HepG2 (cell line): ENCODE data around the gene NHERF2. TPM values are rescaled to one million over a fixed set of nuclear protein-coding genes. Genes with fewer than 3 reads are reported as not detected.

Source experiments
- ATAC-seq: fragments of 200-7000 bp; cut with Tn5 transposase; 3 replicates; pipeline ENCODE4 v1.9.1; 2020; ENCODE audit warnings: mild to moderate bottlenecking, moderate library complexity
- BruUV-seq: library from RNA; stranded (reverse); fragments of 400-500 nt; replicated peaks from 2 replicates; lab custom pipeline; 2021; lab: Mats Ljungman, UMichigan
- CTCF ChIA-PET: fragments of 300-600 bp; formaldehyde crosslinking; extraction: SDS; loops from one replicate; lab custom pipeline; 2021; ENCODE audit warnings: low total read pairs, inconsistent platforms, low intra/inter-chr PET ratio; lab: Yijun Ruan, JAX
- POLR2A ChIA-PET: fragments of 350-600 bp; sonication (Branson Sonifier 250); formaldehyde crosslinking; loops from one replicate; lab custom pipeline; 2020; ENCODE audit warnings: antibody characterized with exemption, inconsistent platforms; lab: Yijun Ruan, JAX
- DNase-seq: peaks from one replicate; pipeline ENCODE4 v3.0.0-alpha.2; 2015; ENCODE audit warnings: low spot score
- FAIRE-seq: peaks from 3 replicates; lab custom pipeline; 2011; peaks lifted over from hg19 to GRCh38; lab: Jason Lieb, UNC
- H2AFZ ChIP-seq: one replicate; pipeline ENCODE4 v1.6.1; 2011; ENCODE audit warnings: low read length, inconsistent platforms
- H3K27ac ChIP-seq: fragments of 300-600 bp; 3 replicates; pipeline ENCODE4 v1.8.0; 2011; ENCODE audit warnings: mixed run types, mild to moderate bottlenecking, mixed read lengths, low read length, inconsistent platforms; ENCODE audit not compliant: insufficient read depth; ENCODE audit errors: extremely low read length
- H3K27me3 ChIP-seq, 2 experiments: fragments of 200-600 bp in 1 of 2; 2 replicates in 1 of 2; 3 replicates in 1 of 2; pipeline versions ENCODE4 v1.6.0 to v1.8.0; 2011; ENCODE audit warnings: low read length in 2 of 2, mild to moderate bottlenecking in 2 of 2, moderate library complexity in 2 of 2, inconsistent platforms in 1 of 2; ENCODE audit not compliant: insufficient read depth in 2 of 2, control insufficient read depth in 1 of 2
- H3K36me3 ChIP-seq, 2 experiments: fragments of 200-600 bp in 1 of 2; replicated peaks in 1 of 2; 2 replicates in 1 of 2; 3 replicates in 1 of 2; pipeline versions ENCODE4 v1.5.1 to v1.8.0; 2011; ENCODE audit warnings: low read length in 2 of 2, inconsistent platforms in 1 of 2; ENCODE audit not compliant: insufficient read depth in 2 of 2, control insufficient read depth in 1 of 2
- H3K4me1 ChIP-seq: 2 replicates; pipeline ENCODE4 v1.5.1; 2012; ENCODE audit warnings: low read length, inconsistent platforms; ENCODE audit not compliant: insufficient read depth
- H3K4me2 ChIP-seq: 2 replicates; pipeline ENCODE4 v1.6.0; 2011; ENCODE audit warnings: low read depth, low read length, inconsistent platforms
- H3K4me3 ChIP-seq, 3 experiments: fragments of 200-600 bp in 1 of 3; sonication (generic), shearing (Covaris generic) in 1 of 3; replicated peaks in 1 of 3; 2 replicates each; pipeline ENCODE4 v1.5.1; 2011 to 2016; ENCODE audit warnings: low read length in 3 of 3, inconsistent platforms in 2 of 3, low read depth in 2 of 3, mild to moderate bottlenecking in 2 of 3, control low read depth in 1 of 3, mixed read lengths in 1 of 3; ENCODE audit not compliant: insufficient read depth in 1 of 3
- H3K79me2 ChIP-seq: one replicate; pipeline ENCODE4 v1.6.1; 2011; ENCODE audit warnings: low read length, inconsistent platforms; ENCODE audit not compliant: insufficient read depth
- H3K9ac ChIP-seq: 2 replicates; pipeline ENCODE4 v1.6.0; 2011; ENCODE audit warnings: mild to moderate bottlenecking, low read depth, low read length, inconsistent platforms; ENCODE audit not compliant: insufficient read depth
- H3K9me3 ChIP-seq: 2 replicates; pipeline ENCODE4 v1.5.1; 2012; ENCODE audit warnings: mild to moderate bottlenecking, low read length
- H4K20me1 ChIP-seq: 2 replicates; pipeline ENCODE4 v1.6.0; 2011; ENCODE audit warnings: inconsistent platforms, mild to moderate bottlenecking, low read length, moderate library complexity; ENCODE audit not compliant: insufficient read depth
- AGO2 ChIP-seq: fragments of 200-400 bp; formaldehyde crosslinking; optimal IDR thresholded peaks from 2 replicates; pipeline ENCODE3; 2017; ENCODE audit warnings: mild to moderate bottlenecking, low read depth, low read length, moderate library complexity
- FOXP1 ChIP-seq, 2 experiments: fragments of 450-650 bp in 1 of 2; IDR thresholded peaks; 2 replicates each; pipeline ENCODE4 v1.6.1; 2017 to 2018; ENCODE audit warnings: antibody characterized with exemption in 1 of 2
- HNRNPLL ChIP-seq: fragments of 200-400 bp; formaldehyde crosslinking; IDR thresholded peaks from 2 replicates; pipeline ENCODE4 v1.6.1; 2017; ENCODE audit warnings: mild to moderate bottlenecking, low read depth, low read length; ENCODE audit not compliant: poor library complexity, severe bottlenecking
- JARID2 ChIP-seq: sonication (generic); formaldehyde crosslinking; IDR thresholded peaks from 2 replicates; pipeline ENCODE4 v1.8.1; 2023; ENCODE audit warnings: missing genetic modification reagents, inconsistent platforms; ENCODE audit not compliant: insufficient replicate concordance
- MEIS1 ChIP-seq: sonication (generic); formaldehyde crosslinking; IDR thresholded peaks from 2 replicates; pipeline ENCODE4 v1.9.0; 2021; ENCODE audit warnings: mild to moderate bottlenecking, missing genetic modification reagents, moderate library complexity, borderline replicate concordance
- MXD4 ChIP-seq: IDR thresholded peaks from 2 replicates; pipeline ENCODE4 v1.6.1; 2016; ENCODE audit warnings: mild to moderate bottlenecking, missing biosample characterization, missing genetic modification reagents
- STAG1 ChIP-seq: sonication (generic); formaldehyde crosslinking; IDR thresholded peaks from 2 replicates; pipeline ENCODE4 v1.4.0; 2020; ENCODE audit warnings: missing genetic modification reagents
- ZBTB8A ChIP-seq: sonication (generic); formaldehyde crosslinking; IDR thresholded peaks from 2 replicates; pipeline ENCODE4 v1.4.0; 2020; ENCODE audit warnings: mild to moderate bottlenecking, low read depth, missing genetic modification reagents, borderline replicate concordance
- ZNF207 ChIP-seq: fragments of 450-650 bp; IDR thresholded peaks from 2 replicates; pipeline ENCODE4 v1.6.1; 2016; ENCODE audit warnings: antibody characterized with exemption, borderline replicate concordance
- ZNF703 ChIP-seq: sonication (generic); formaldehyde crosslinking; IDR thresholded peaks from 2 replicates; pipeline ENCODE4 v1.5.1; 2020; ENCODE audit warnings: missing genetic modification reagents, mild to moderate bottlenecking, moderate library complexity, borderline replicate concordance
- WGBS: methylation state at CpG from one replicate; pipeline ENCODE4 v1.1.6; 2017; ENCODE audit warnings: low lambda C conversion rate; 5-methylcytosine and 5-hydroxymethylcytosine counted together
- in situ Hi-C: cut with HindIII; loops from 2 replicates; pipeline ENCODE4 v1.10.0; 2017; ENCODE audit warnings: low pct_unique_long_range_greater_than_20kb; ENCODE audit not compliant: extremely low pct_ligation_motif_present
- intact Hi-C: fragments of 100-400 bp; cut with micrococcal nuclease; formaldehyde crosslinking; loops from one replicate; pipeline ENCODE4 v1.10.0; 2022; ENCODE audit not compliant: unreplicated experiment
- polyA plus RNA-seq, 8 experiments: library from polyadenylated mRNA; depleted of rRNA in 3 of 8; stranded (reverse) in 7 of 8; unstranded in 1 of 8; fragments of >200 nt; fragmentation: Illumina TruSeq in 4 of 8; extraction: Trizol in 4 of 8; gene quantifications; 2 replicates each; pipeline versions ENCODE4 v1.2.1 to v1.2.3, GENCODE V29; 2011 to 2016; ENCODE audit warnings: low read depth in 4 of 8, missing spikeins in 1 of 8, mixed read lengths in 1 of 8; ENCODE audit not compliant: insufficient read depth in 1 of 8
- total RNA-seq, 5 experiments: library from RNA; depleted of rRNA; stranded (reverse); fragments of >200 nt; fragmentation: Illumina TruSeq; extraction: Trizol; gene quantifications; 2 replicates each; pipeline ENCODE4 v1.2.3, GENCODE V29; 2016; ENCODE audit warnings: low read depth in 1 of 5
- TF ChIP-seq, protein P1 (sequence below), 2 experiments: sonication (generic) in 1 of 2; formaldehyde crosslinking in 1 of 2; IDR thresholded peaks; 2 replicates each; pipeline versions ENCODE4 v1.6.1 to v1.9.0; 2014 to 2022; ENCODE audit warnings: antibody characterized with exemption in 1 of 2, borderline replicate concordance in 1 of 2, inconsistent platforms in 1 of 2, low read depth in 1 of 2, missing genetic modification reagents in 1 of 2

The NHERF2 gene
- total and polyA plus RNA-seq, 2 of the 13 experiments (the other 11 are each of a cell fraction or from before 2014, with no cell fraction given), result 23.7 to 39.3 TPM

GRCh38 chr16:2063861-2064260 is 37.2 kb downstream of the NHERF2 start:
- no peak for DNase-seq
- Histone ChIP-seq H3K27me3 (no peaks in the 10 kb centered on the region), H3K4me2 (no peak overlapping the region), H3K4me3 (no peak overlapping the region), H3K9me3 (no peaks in the 10 kb centered on the region), H3K9ac (no peak overlapping the region), H3K36me3 (peaks cover 16 to 21% of the 10 kb centered on the region in 2 experiments), H3K4me1 (no peaks in the 10 kb centered on the region), H2AFZ (no peak overlapping the region), H3K27ac (no peak overlapping the region), H3K79me2 (no peaks in the 10 kb centered on the region), H4K20me1 (no peaks in the 10 kb centered on the region)
- CTCF ChIA-PET, result no interaction called here
- intact Hi-C loops (no loop called here), in situ Hi-C loops (no loop called here)
- FAIRE-seq, result no peak
- ATAC-seq, result no peak
- TF ChIP-seq MEIS1 (CRISPR knock-in tag) (no peak), ZBTB8A (no peak), MXD4 (CRISPR knock-in tag) (no peak), JARID2 (CRISPR knock-in tag) (no peak), ZNF207 (no peak), FOXP1 (IDR thresholded peaks at IDR 0.05) (no peak), FOXP1 (CRISPR knock-in tag; IDR thresholded peaks at IDR 0.05) (no peak), HNRNPLL (peak; percentile 35), ZNF703 (no peak), STAG1 (CRISPR knock-in tag) (no peak), AGO2 (peak; percentile 23)
- TF ChIP-seq, protein P1, sequence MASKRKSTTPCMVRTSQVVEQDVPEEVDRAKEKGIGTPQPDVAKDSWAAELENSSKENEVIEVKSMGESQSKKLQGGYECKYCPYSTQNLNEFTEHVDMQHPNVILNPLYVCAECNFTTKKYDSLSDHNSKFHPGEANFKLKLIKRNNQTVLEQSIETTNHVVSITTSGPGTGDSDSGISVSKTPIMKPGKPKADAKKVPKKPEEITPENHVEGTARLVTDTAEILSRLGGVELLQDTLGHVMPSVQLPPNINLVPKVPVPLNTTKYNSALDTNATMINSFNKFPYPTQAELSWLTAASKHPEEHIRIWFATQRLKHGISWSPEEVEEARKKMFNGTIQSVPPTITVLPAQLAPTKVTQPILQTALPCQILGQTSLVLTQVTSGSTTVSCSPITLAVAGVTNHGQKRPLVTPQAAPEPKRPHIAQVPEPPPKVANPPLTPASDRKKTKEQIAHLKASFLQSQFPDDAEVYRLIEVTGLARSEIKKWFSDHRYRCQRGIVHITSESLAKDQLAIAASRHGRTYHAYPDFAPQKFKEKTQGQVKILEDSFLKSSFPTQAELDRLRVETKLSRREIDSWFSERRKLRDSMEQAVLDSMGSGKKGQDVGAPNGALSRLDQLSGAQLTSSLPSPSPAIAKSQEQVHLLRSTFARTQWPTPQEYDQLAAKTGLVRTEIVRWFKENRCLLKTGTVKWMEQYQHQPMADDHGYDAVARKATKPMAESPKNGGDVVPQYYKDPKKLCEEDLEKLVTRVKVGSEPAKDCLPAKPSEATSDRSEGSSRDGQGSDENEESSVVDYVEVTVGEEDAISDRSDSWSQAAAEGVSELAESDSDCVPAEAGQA (IDR thresholded peaks at IDR 0.05; ENCODE audit: low read depth), result no peak
- TF ChIP-seq, protein P1 (CRISPR knock-in tag; IDR thresholded peaks at IDR 0.05; ENCODE audit: borderline replicate concordance), result no peak
- 97% methylated on average over 22 of the region's 25 CpGs for WGBS
- POLR2A ChIA-PET, result no interaction called here
- no TSS peak for BruUV-seq
